ENCODE measurements around the gene YWHAG.
"Not testable (repeated sequence)": the region's sequence is repeated elsewhere in the genome, so short reads cannot be mapped to it uniquely, and the experiment has no call there.

YWHAG gene

GRCh38 chr7:76380623-76380966, 21.8 kb upstream of the YWHAG start:
- DNase-seq (ENCODE audit: low read depth in 2 of 2) = no peak

- no peak for DNase-seq (ENCODE audit: low read depth in 2 of 2)
These were observed 18.6 kb upstream of the YWHAG start for GRCh38 chr7:76377186-76377918.

- no peak for DNase-seq (ENCODE audit: low read depth in 2 of 2)
These were observed 16.5 kb upstream of the YWHAG start for GRCh38 chr7:76375251-76375650.

- DNase-seq (ENCODE audit: low read depth in 2 of 2) = no peak
These were observed 14.4 kb upstream of the YWHAG start for GRCh38 chr7:76372984-76373833.

GRCh38 chr7:76371396-76371795, 12.6 kb upstream of the YWHAG start:
- DNase-seq (ENCODE audit: low read depth in 2 of 2) = no peak

- DNase-seq (ENCODE audit: low read depth in 2 of 2) = no peak
These were observed 10.2 kb upstream of the YWHAG start for GRCh38 chr7:76369018-76369417.

- DNase-seq (ENCODE audit: low read depth in 2 of 2) = no peak
These were observed 9.4 kb upstream of the YWHAG start for GRCh38 chr7:76368190-76368589.

- DNase-seq (ENCODE audit: low read depth in 2 of 2) = no peak
These were observed 5.4 kb upstream of the YWHAG start for GRCh38 chr7:76364198-76364584.

GRCh38 chr7:76363754-76364153, 5.0 kb upstream of the YWHAG start:
- DNase-seq (ENCODE audit: low read depth in 2 of 2) = not testable (repeated sequence)

GRCh38 chr7:76359978-76360638, 1.3 kb upstream of the YWHAG start:
- no peak for DNase-seq (ENCODE audit: low read depth in 2 of 2)

GRCh38 chr7:76359111-76359977, 553 bp upstream of the YWHAG start:
- peak; percentile 82 to 89 for DNase-seq (ENCODE audit: low read depth in 2 of 2)

- DNase-seq (ENCODE audit: low read depth in 2 of 2) = peak; percentile 29 to 49
These were observed 745 bp downstream of the YWHAG start for GRCh38 chr7:76358011-76358480.

GRCh38 chr7:76357475-76358010, 1.2 kb downstream of the YWHAG start:
- DNase-seq (ENCODE audit: low read depth in 2 of 2) = no peak

GRCh38 chr7:76356823-76357222, 2.0 kb downstream of the YWHAG start:
- no peak for DNase-seq (ENCODE audit: low read depth in 2 of 2)

GRCh38 chr7:76356115-76356514, 2.7 kb downstream of the YWHAG start:
- no peak for DNase-seq (ENCODE audit: low read depth in 2 of 2)

- no peak for DNase-seq (ENCODE audit: low read depth in 2 of 2)
These were observed 3.6 kb downstream of the YWHAG start for GRCh38 chr7:76354981-76355730.

- DNase-seq (ENCODE audit: low read depth in 2 of 2) = no peak
These were observed 4.3 kb downstream of the YWHAG start for GRCh38 chr7:76354516-76354915.

GRCh38 chr7:76353744-76354143, 5.0 kb downstream of the YWHAG start:
- no peak for DNase-seq (ENCODE audit: low read depth in 2 of 2)

- no peak for DNase-seq (ENCODE audit: low read depth in 2 of 2)
These were observed 6.6 kb downstream of the YWHAG start for GRCh38 chr7:76352193-76352592.

GRCh38 chr7:76351372-76351771, 7.4 kb downstream of the YWHAG start:
- no peak for DNase-seq (ENCODE audit: low read depth in 2 of 2)
